Stimulated activated CD8-positive, alpha-beta memory T cell treated with anti-CD3 and anti-CD28 coated beads, Interleukin-15, amount 100 ng/mL, for 4 hours (primary cell): Measurements from ENCODE around the gene MBD3L2.
"Not testable (repeated sequence)": the region's sequence is repeated elsewhere in the genome, so short reads cannot be mapped to it uniquely, and the experiment has no call there.

ENCODE experiments used
- DNase-seq, 2 donors: peaks; one replicate each; pipeline ENCODE4 v3.0.0-alpha.2; 2020; ENCODE audit warnings: low read depth in 2 of 2

Gene MBD3L2

GRCh38 chr19:7059977-7060376 lies 10.9 kb downstream of the MBD3L2 start:
- not testable (repeated sequence) for DNase-seq

GRCh38 chr19:7063339-7063738 lies 14.2 kb downstream of the MBD3L2 start:
- no peak for DNase-seq

- no peak for DNase-seq
Observed at GRCh38 chr19:7063764-7064418, 14.8 kb downstream of the MBD3L2 start.

GRCh38 chr19:7067122-7067521 lies 18.0 kb downstream of the MBD3L2 start:
- DNase-seq: not testable (repeated sequence)

GRCh38 chr19:7067716-7068115 lies 18.6 kb downstream of the MBD3L2 start:
- DNase-seq: no peak

- DNase-seq: no peak
Observed at GRCh38 chr19:7068599-7068998, 19.5 kb downstream of the MBD3L2 start.

GRCh38 chr19:7069042-7069903 lies 20.2 kb downstream of the MBD3L2 start, which contains the start of gene ZNF557:
Gene ZNF557 (plus strand): TSS chr19:7069703. CDS start chr19:7075075, 5,372 bp downstream.
- DNase-seq: peak; percentile 96 to 99

- no peak for DNase-seq
Observed at GRCh38 chr19:7069904-7070226, 20.7 kb downstream of the MBD3L2 start.

- no peak for DNase-seq
Observed at GRCh38 chr19:7072541-7072940, 23.4 kb downstream of the MBD3L2 start.

- no peak for DNase-seq
Observed at GRCh38 chr19:7074705-7075282, 25.7 kb downstream of the MBD3L2 start.

- no peak for DNase-seq
Observed at GRCh38 chr19:7076151-7076550, 27.0 kb downstream of the MBD3L2 start.

- DNase-seq: no peak
Observed at GRCh38 chr19:7078008-7078407, 28.9 kb downstream of the MBD3L2 start.

GRCh38 chr19:7083076-7083956 lies 34.2 kb downstream of the MBD3L2 start:
- DNase-seq: no peak

GRCh38 chr19:7088999-7089398 lies 39.9 kb downstream of the MBD3L2 start:
- DNase-seq: no peak

GRCh38 chr19:7098096-7098495 lies 49.0 kb downstream of the MBD3L2 start:
- no peak for DNase-seq

GRCh38 chr19:7098701-7099596 lies 49.8 kb downstream of the MBD3L2 start:
- peak; percentile 67 to 75 for DNase-seq

GRCh38 chr19:7099597-7099921 lies 50.4 kb downstream of the MBD3L2 start:
- no peak for DNase-seq
